Ascending aorta (tissue), 2 donors: ENCODE measurements around the gene CHD9. TPM values are rescaled to one million over a fixed set of nuclear protein-coding genes. Genes with fewer than 3 reads are reported as not detected.
"Not testable (repeated sequence)": the region's sequence is repeated elsewhere in the genome, so short reads cannot be mapped to it uniquely, and the experiment has no call there.

ENCODE experiments used
- DNase-seq, 2 donors: peaks; one replicate each; pipeline ENCODE4 v3.0.0-alpha.2; 2019; ENCODE audit warnings: low spot score in 2 of 2
- H3K27ac ChIP-seq, 2 donors: fragments of 200-600 bp; sonication (generic); one replicate each; pipeline ENCODE4 v1.5.1; 2016 to 2017; ENCODE audit warnings: mild to moderate bottlenecking in 1 of 2
- H3K27me3 ChIP-seq: fragments of 200-600 bp; sonication (generic); one replicate; pipeline ENCODE4 v1.5.1; 2017
- H3K36me3 ChIP-seq, 2 donors: fragments of 200-600 bp; sonication (generic); one replicate each; pipeline ENCODE4 v1.5.1; 2016
- H3K4me1 ChIP-seq, 2 donors: fragments of 200-600 bp; sonication (generic); one replicate each; pipeline ENCODE4 v1.5.1; 2016 to 2017; ENCODE audit warnings: mild to moderate bottlenecking in 1 of 2
- H3K4me3 ChIP-seq, 2 donors: fragments of 200-600 bp; sonication (generic); one replicate each; pipeline ENCODE4 v1.5.1; 2016 to 2017; ENCODE audit warnings: mild to moderate bottlenecking in 1 of 2
- H3K9me3 ChIP-seq, 2 donors: fragments of 200-600 bp; sonication (generic); one replicate each; pipeline ENCODE4 v1.5.1; 2016
- intact Hi-C: fragments of 100-400 bp; cut with DNase I; formaldehyde crosslinking; loops from one replicate; pipeline ENCODE4 v1.15.1; 2023
- total RNA-seq: library from RNA; depleted of rRNA; stranded (reverse); fragments of >200 nt; gene quantifications from one replicate; pipeline ENCODE4 v1.1.0, GENCODE V29; 2016
- TF ChIP-seq, protein P1 (sequence below), 3 experiments: fragments of 200-600 bp in 2 of 3; fragments of 450-650 bp in 1 of 3; sonication (generic) in 2 of 3; IDR thresholded peaks; one replicate each; pipeline ENCODE4 v1.5.1; 2016 to 2019; ENCODE audit warnings: antibody characterized with exemption in 3 of 3, mild to moderate bottlenecking in 1 of 3, moderate library complexity in 1 of 3

Gene CHD9
- total RNA-seq, 1 donor from 2014 or later = 56.9 TPM

GRCh38 chr16:53266156-53266555 is 211.4 kb downstream of the CHD9 start:
- no peak overlapping the region for H3K4me3 ChIP-seq
- no peaks in the 10 kb centered on the region for H3K4me1 ChIP-seq
- peaks cover 30 to 36% of the 10 kb centered on the region in 2 donors for H3K36me3 ChIP-seq

GRCh38 chr16:53278498-53278897 is 223.7 kb downstream of the CHD9 start:
- H3K27me3 ChIP-seq, H3K4me3 ChIP-seq, DNase-seq, H3K9me3 ChIP-seq, H3K27ac ChIP-seq, H3K4me1 ChIP-seq, intact Hi-C loops: not testable (repeated sequence)
- H3K36me3 ChIP-seq = peaks cover 62 to 63% of the 10 kb centered on the region in 2 donors

More at GRCh38 chr16:53266156-53266555, 211.4 kb downstream of the CHD9 start:
- DNase-seq = no peak
- Histone ChIP-seq H3K27ac (no peak overlapping the region), H3K9me3 (no peaks in the 10 kb centered on the region), H3K27me3 (no peaks in the 10 kb centered on the region)
- intact Hi-C loops = no loop called here
- TF ChIP-seq, protein P1, sequence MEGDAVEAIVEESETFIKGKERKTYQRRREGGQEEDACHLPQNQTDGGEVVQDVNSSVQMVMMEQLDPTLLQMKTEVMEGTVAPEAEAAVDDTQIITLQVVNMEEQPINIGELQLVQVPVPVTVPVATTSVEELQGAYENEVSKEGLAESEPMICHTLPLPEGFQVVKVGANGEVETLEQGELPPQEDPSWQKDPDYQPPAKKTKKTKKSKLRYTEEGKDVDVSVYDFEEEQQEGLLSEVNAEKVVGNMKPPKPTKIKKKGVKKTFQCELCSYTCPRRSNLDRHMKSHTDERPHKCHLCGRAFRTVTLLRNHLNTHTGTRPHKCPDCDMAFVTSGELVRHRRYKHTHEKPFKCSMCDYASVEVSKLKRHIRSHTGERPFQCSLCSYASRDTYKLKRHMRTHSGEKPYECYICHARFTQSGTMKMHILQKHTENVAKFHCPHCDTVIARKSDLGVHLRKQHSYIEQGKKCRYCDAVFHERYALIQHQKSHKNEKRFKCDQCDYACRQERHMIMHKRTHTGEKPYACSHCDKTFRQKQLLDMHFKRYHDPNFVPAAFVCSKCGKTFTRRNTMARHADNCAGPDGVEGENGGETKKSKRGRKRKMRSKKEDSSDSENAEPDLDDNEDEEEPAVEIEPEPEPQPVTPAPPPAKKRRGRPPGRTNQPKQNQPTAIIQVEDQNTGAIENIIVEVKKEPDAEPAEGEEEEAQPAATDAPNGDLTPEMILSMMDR (IDR thresholded peaks at IDR 0.05) = no peak

DNA sequence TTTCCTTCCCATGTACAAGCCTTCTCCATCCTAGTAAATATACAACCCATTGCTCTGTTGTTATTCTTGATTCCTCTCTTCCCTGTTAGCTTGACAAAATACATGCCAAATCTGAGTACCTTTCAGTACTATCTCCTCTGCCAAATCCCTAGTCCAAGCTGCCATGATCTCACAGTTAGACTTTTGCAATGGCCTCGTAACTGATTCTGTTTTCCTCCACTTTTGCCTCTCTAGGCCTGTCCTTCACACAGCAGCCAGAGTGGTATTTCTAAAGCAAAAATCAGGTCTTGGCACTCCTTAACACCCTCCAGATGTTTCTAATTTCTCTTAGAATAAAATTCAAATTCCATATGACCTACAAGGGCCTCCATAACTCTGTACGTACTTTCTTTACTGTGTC is 226.5 kb downstream of the CHD9 start:
- intact Hi-C loops = no loop called here
- H3K4me1 ChIP-seq = no peaks in the 10 kb centered on the region
- H3K4me3 ChIP-seq = no peak overlapping the region
- H3K27ac ChIP-seq = no peak overlapping the region
- H3K36me3 ChIP-seq = peaks cover 42 to 53% of the 10 kb centered on the region in 2 donors
- no peak for DNase-seq
- H3K9me3 ChIP-seq = no peaks in the 10 kb centered on the region
- TF ChIP-seq, protein P1 (IDR thresholded peaks at IDR 0.05) = no peak
- no peaks in the 10 kb centered on the region for H3K27me3 ChIP-seq

DNA sequence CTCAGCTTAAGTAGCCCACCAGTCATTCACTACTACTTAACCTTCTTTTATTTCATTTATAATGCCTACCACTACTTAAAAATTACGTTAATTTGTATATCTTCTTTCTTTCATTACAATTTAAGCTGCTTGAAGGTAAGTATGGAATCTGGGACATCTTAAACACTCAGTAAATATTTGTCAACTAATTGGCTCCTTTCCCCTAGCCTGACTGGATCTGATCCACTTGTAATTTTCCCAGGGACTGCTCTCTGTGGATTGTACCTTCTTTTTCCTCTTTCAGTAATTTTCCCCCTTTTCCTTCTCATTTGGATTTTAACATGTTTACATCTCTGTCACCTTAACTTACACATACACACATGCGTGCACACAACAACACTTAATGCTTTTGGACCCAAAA is 227.1 kb downstream of the CHD9 start:
- peaks cover 42 to 53% of the 10 kb centered on the region in 2 donors for H3K36me3 ChIP-seq
- intact Hi-C loops = no loop called here
- H3K4me1 ChIP-seq = no peaks in the 10 kb centered on the region
- DNase-seq = no peak
- TF ChIP-seq, protein P1 (IDR thresholded peaks at IDR 0.05) = no peak
- no peaks in the 10 kb centered on the region for H3K27me3 ChIP-seq
- no peak overlapping the region for H3K27ac ChIP-seq
- no peak overlapping the region for H3K4me3 ChIP-seq
- H3K9me3 ChIP-seq = no peaks in the 10 kb centered on the region

DNA sequence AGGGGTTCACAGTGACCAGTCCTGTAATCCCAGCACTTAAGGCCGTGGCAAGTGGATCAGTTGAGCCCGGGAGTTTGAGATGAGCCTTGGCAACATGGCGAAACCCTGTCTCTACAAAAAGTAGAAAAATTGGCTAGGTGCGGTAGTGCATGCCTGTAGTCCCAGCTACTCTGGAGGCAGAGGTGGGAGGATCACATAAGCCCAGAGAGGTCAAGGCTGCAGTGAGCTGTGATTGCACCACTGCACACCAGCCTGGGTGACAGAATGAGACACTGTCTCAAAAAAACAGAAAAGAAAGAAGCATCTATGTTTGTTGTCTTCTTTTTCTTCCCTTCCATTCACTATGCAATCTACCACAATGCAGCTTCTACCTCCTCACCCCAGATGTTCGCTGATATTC is 227.5 kb downstream of the CHD9 start:
- intact Hi-C loops = no loop called here
- no peaks in the 10 kb centered on the region for H3K9me3 ChIP-seq
- DNase-seq = no peak
- peaks cover 42 to 53% of the 10 kb centered on the region in 2 donors for H3K36me3 ChIP-seq
- no peak overlapping the region for H3K4me3 ChIP-seq
- H3K27ac ChIP-seq = no peak overlapping the region
- TF ChIP-seq, protein P1 (IDR thresholded peaks at IDR 0.05) = no peak
- no peaks in the 10 kb centered on the region for H3K4me1 ChIP-seq
- H3K27me3 ChIP-seq = no peaks in the 10 kb centered on the region

- intact Hi-C loops = no loop called here
- no peak for DNase-seq
- H3K27ac ChIP-seq = no peak overlapping the region
- no peaks in the 10 kb centered on the region for H3K9me3 ChIP-seq
- no peaks in the 10 kb centered on the region for H3K27me3 ChIP-seq
- H3K4me1 ChIP-seq = no peaks in the 10 kb centered on the region
- TF ChIP-seq, protein P1 (IDR thresholded peaks at IDR 0.05) = peak in 2 of 3 experiments; percentile 33 to 50
- peaks cover 42 to 53% of the 10 kb centered on the region in 2 donors for H3K36me3 ChIP-seq
- no peak overlapping the region for H3K4me3 ChIP-seq
Measured at GRCh38 chr16:53282975-53283946, 228.5 kb downstream of the CHD9 start.
